Loucy (cell line): ENCODE data around the gene PTGDR.

Experiments
- H2AFZ ChIP-seq: fragments of 200-600 bp; sonication (generic); 2 replicates; pipeline ENCODE4 v1.6.0; 2016; ENCODE audit warnings: antibody characterized with exemption, mild to moderate bottlenecking, low read length, moderate library complexity
- H3F3A ChIP-seq: fragments of 200-600 bp; 2 replicates; pipeline ENCODE4 v1.6.0; 2016; ENCODE audit warnings: antibody characterized with exemption, low read depth, mild to moderate bottlenecking
- H3K27me3 ChIP-seq: fragments of 200-600 bp; sonication (generic); 2 replicates; pipeline ENCODE4 v1.6.1; 2014; ENCODE audit warnings: low read length, mild to moderate bottlenecking; ENCODE audit not compliant: insufficient read depth, poor library complexity, severe bottlenecking
- H3K36me3 ChIP-seq: fragments of 200-600 bp; sonication (generic); 2 replicates; pipeline ENCODE4 v1.6.1; 2016; ENCODE audit warnings: low read length; ENCODE audit not compliant: insufficient read depth
- H3K4me1 ChIP-seq: fragments of 200-600 bp; sonication (generic); 2 replicates; pipeline ENCODE4 v1.5.1; 2014; ENCODE audit warnings: low read length, mild to moderate bottlenecking; ENCODE audit not compliant: insufficient read depth, poor library complexity, severe bottlenecking
- H3K4me2 ChIP-seq: fragments of 200-600 bp; sonication (generic); 2 replicates; pipeline ENCODE4 v1.6.0; 2014; ENCODE audit warnings: antibody characterized with exemption, low read length, low read depth, mild to moderate bottlenecking; ENCODE audit not compliant: poor library complexity, severe bottlenecking
- H3K4me3 ChIP-seq: fragments of 200-600 bp; sonication (generic); 2 replicates; pipeline ENCODE4 v1.5.1; 2014; ENCODE audit warnings: low read length, mild to moderate bottlenecking, mixed read lengths; ENCODE audit not compliant: poor library complexity, severe bottlenecking
- H3K79me2 ChIP-seq: fragments of 200-600 bp; sonication (generic); 2 replicates; pipeline ENCODE4 v1.6.1; 2014; ENCODE audit warnings: low read length; ENCODE audit not compliant: insufficient read depth
- H3K9ac ChIP-seq: fragments of 200-600 bp; sonication (generic); 2 replicates; pipeline ENCODE4 v1.6.0; 2014; ENCODE audit warnings: mild to moderate bottlenecking, low read depth, low read length, moderate library complexity; ENCODE audit not compliant: poor library complexity, severe bottlenecking
- H3K9me2 ChIP-seq: fragments of 200-600 bp; sonication (generic); replicated peaks from 2 replicates; pipeline ENCODE4 v1.6.1; 2016; ENCODE audit warnings: low read depth, low read length, mixed read lengths
- H3K9me3 ChIP-seq: fragments of 200-600 bp; sonication (generic); 2 replicates; pipeline ENCODE4 v1.6.1; 2014; ENCODE audit warnings: mild to moderate bottlenecking, antibody characterized with exemption, low read length, low read depth; ENCODE audit not compliant: insufficient read depth
- H4K20me1 ChIP-seq: fragments of 200-600 bp; sonication (generic); 2 replicates; pipeline ENCODE4 v1.6.0; 2014; ENCODE audit warnings: antibody characterized with exemption, low read length, mild to moderate bottlenecking; ENCODE audit not compliant: insufficient read depth, poor library complexity, severe bottlenecking
- EZH2phosphoT487 ChIP-seq: fragments of 200-600 bp; IDR thresholded peaks from 2 replicates; pipeline ENCODE4 v1.6.1; 2018; ENCODE audit warnings: antibody characterized with exemption, mild to moderate bottlenecking, moderate library complexity, borderline replicate concordance
- TF ChIP-seq, protein P1 (sequence below): fragments of 200-600 bp; sonication (generic); conservative IDR thresholded peaks from 2 replicates; pipeline ENCODE4 v1.5.1; 2014; ENCODE audit warnings: mild to moderate bottlenecking, antibody characterized with exemption, low read length

The PTGDR gene

DNA sequence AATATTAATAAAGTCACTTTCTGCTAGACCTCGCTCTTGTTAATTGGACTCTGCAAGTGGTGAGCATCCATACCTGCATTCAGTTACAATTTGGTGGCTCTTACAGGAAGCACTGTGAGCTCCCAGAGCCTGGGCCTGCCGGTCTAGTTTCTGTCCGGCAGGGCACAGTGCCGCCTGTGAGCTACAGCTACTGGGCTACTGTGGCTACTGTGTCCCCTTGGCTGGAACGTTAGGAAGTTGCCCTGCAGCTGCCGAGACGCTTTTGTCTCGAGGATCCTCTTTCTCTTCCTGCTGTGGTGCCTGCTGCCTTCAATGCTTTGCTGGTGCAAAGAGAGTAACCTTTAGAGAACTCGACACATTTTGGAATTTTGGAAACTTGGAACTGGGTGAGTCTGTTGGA, 44.6 kb upstream of the PTGDR start:
- H3K79me2 ChIP-seq: 0 out of 2 replicates have a peak, but pooled peaks cover 3% of the 10 kb centered on the region
- no peaks in the 10 kb centered on the region for H3F3A ChIP-seq
- H4K20me1 ChIP-seq: no peaks in the 10 kb centered on the region
- H3K36me3 ChIP-seq: no peaks in the 10 kb centered on the region
- H3K9me2 ChIP-seq: no peaks in the 10 kb centered on the region
- no peaks in the 10 kb centered on the region for H3K9me3 ChIP-seq
- H3K4me3 ChIP-seq: no peak overlapping the region
- peaks cover 34% of the 10 kb centered on the region for H3K4me1 ChIP-seq
- H3K27me3 ChIP-seq: no peaks in the 10 kb centered on the region
- no peak overlapping the region for H2AFZ ChIP-seq
- H3K4me2 ChIP-seq: peak overlapping the region; percentile 81
- peak overlapping the region; percentile 5 for H3K9ac ChIP-seq
- no peak for TF ChIP-seq EZH2phosphoT487
- TF ChIP-seq, protein P1, sequence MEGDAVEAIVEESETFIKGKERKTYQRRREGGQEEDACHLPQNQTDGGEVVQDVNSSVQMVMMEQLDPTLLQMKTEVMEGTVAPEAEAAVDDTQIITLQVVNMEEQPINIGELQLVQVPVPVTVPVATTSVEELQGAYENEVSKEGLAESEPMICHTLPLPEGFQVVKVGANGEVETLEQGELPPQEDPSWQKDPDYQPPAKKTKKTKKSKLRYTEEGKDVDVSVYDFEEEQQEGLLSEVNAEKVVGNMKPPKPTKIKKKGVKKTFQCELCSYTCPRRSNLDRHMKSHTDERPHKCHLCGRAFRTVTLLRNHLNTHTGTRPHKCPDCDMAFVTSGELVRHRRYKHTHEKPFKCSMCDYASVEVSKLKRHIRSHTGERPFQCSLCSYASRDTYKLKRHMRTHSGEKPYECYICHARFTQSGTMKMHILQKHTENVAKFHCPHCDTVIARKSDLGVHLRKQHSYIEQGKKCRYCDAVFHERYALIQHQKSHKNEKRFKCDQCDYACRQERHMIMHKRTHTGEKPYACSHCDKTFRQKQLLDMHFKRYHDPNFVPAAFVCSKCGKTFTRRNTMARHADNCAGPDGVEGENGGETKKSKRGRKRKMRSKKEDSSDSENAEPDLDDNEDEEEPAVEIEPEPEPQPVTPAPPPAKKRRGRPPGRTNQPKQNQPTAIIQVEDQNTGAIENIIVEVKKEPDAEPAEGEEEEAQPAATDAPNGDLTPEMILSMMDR: no peak

DNA sequence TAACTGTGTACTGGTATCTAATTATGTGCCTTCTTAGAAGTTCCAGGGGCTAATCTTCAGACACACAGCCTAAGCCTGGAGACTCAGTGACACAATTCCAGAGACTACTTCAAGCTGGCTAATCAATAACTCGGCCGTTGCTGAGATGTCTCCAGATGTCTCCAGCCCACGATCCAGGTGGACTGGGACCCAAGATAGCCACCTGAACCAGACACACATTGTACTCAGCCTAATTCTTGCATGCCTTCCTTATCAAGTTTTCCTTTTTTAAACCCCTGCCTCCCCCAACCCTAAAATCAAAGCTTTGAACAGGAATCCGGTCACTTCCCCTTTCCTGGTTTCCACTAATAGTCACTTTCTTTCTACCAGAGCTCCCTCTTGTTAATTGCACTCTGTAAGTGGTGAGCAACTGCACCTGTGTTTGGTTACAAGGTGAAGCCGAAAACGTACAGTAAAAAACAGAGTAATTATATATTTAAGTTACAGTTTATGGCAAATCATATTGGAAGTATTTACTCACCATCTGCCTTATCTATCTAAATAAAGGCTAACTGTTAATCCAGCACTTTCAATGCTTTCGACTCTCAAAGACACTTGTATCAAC, 39.8 kb upstream of the PTGDR start:
- H3K9ac ChIP-seq: no peak overlapping the region
- H3K4me1 ChIP-seq: peaks cover 31% of the 10 kb centered on the region
- TF ChIP-seq, protein P1: no peak
- TF ChIP-seq EZH2phosphoT487: no peak
- H3K27me3 ChIP-seq: no peaks in the 10 kb centered on the region
- peaks cover 4% of the 10 kb centered on the region; the same call in 1 of the 2 replicates for H3F3A ChIP-seq
- H3K79me2 ChIP-seq: 0 out of 2 replicates have a peak, but pooled peaks cover 3% of the 10 kb centered on the region
- H3K36me3 ChIP-seq: no peaks in the 10 kb centered on the region
- H3K9me3 ChIP-seq: no peaks in the 10 kb centered on the region
- H4K20me1 ChIP-seq: no peaks in the 10 kb centered on the region
- no peak overlapping the region for H3K4me2 ChIP-seq
- H3K9me2 ChIP-seq: no peaks in the 10 kb centered on the region
- H2AFZ ChIP-seq: no peak overlapping the region
- no peak overlapping the region for H3K4me3 ChIP-seq

DNA sequence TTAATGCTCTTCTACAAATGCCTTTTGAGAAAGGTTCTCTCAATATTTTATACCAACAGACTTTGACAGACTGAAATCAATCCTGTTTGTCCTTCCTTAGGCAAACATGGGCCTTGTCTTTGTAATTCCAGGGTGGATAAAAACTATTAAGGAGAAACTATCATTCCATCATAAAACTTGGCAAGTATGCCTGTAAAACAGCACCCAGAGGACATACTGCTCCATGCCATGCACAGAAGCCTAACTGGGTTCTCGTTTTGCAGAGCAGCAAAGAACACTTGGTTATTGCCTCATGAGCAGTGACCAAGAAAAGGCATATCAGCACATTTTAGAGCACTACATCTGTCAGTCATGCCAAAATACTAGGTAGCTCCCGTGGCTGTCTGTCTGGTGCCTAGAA, 33.8 kb upstream of the PTGDR start:
- Histone ChIP-seq H3K9me2 (no peaks in the 10 kb centered on the region), H3K79me2 (no peaks in the 10 kb centered on the region; the same call in 1 of the 2 replicates), H3K36me3 (no peaks in the 10 kb centered on the region), H3K27me3 (no peaks in the 10 kb centered on the region), H3K4me1 (peaks cover 37% of the 10 kb centered on the region), H3K9ac (no peak overlapping the region), H2AFZ (no peak overlapping the region), H4K20me1 (no peaks in the 10 kb centered on the region), H3F3A (peaks cover 4% of the 10 kb centered on the region; the same call in 1 of the 2 replicates), H3K4me2 (no peak overlapping the region), H3K4me3 (no peak overlapping the region), H3K9me3 (no peaks in the 10 kb centered on the region)
- no peak for TF ChIP-seq EZH2phosphoT487
- TF ChIP-seq, protein P1: no peak
